SK-N-MC (cell line): Measurements from ENCODE around the gene RANBP9.

Experiments used
- EZH2 ChIP-seq: fragments of 200-600 bp; sonication (generic); IDR thresholded peaks from one replicate; pipeline ENCODE4 v1.6.1; 2017; ENCODE audit warnings: antibody characterized with exemption
- POLR2AphosphoS5 ChIP-seq: IDR thresholded peaks from 2 replicates; pipeline ENCODE4 v1.6.1; 2012; ENCODE audit warnings: mild to moderate bottlenecking, low read depth, low read length, borderline replicate concordance

- peak; percentile 95 for TF ChIP-seq POLR2AphosphoS5
- TF ChIP-seq EZH2 = no peak
Measured at GRCh38 chr6:13614926-13615791, 96.5 kb downstream of the RANBP9 start, which contains the start of gene NOL7.
